ENCODE results near the gene GADD45G.

GADD45G gene

DNA sequence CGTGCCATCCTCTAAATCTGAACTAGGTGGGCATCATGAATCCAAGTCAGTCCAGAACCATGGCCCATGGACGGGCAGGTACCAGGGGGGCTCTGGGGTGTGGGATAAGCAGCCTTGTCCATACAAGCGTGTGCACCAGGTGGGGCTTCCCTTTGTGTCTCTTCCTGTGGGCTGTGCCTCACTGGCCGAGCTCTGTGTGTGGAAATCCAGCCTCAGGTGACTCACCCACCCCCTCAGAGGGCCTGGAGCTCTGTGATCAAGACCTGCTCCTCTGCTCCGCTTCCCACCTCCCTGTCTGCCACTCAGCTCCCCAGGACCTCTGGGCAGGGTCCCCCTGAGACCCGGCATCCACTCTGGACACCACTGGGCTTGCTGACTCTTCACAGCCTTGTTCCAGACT is 33.0 kb downstream of the GADD45G start (continued):
- TF ChIP-seq TSHZ2 (CRISPR knock-in tag; IDR thresholded peaks at IDR 0.05) (no peak), TOX (CRISPR knock-in tag; IDR thresholded peaks at IDR 0.05; ENCODE audit: borderline replicate concordance) (no peak), BACH2 (CRISPR knock-in tag; IDR thresholded peaks at IDR 0.05; ENCODE audit: borderline replicate concordance) (no peak)

GRCh38 chr9:89638359-89638758 is 33.5 kb downstream of the GADD45G start:
- ATAC-seq: no peak

GRCh38 chr9:89638893-89639292 is 34.1 kb downstream of the GADD45G start:
- TF ChIP-seq, protein P1, sequence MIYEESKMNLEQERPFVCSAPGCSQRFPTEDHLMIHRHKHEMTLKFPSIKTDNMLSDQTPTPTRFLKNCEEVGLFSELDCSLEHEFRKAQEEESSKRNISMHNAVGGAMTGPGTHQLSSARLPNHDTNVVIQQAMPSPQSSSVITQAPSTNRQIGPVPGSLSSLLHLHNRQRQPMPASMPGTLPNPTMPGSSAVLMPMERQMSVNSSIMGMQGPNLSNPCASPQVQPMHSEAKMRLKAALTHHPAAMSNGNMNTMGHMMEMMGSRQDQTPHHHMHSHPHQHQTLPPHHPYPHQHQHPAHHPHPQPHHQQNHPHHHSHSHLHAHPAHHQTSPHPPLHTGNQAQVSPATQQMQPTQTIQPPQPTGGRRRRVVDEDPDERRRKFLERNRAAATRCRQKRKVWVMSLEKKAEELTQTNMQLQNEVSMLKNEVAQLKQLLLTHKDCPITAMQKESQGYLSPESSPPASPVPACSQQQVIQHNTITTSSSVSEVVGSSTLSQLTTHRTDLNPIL (CRISPR knock-in tag; IDR thresholded peaks at IDR 0.05; ENCODE audit: low read depth): no peak
- no peak for TF ChIP-seq GLIS3 (CRISPR knock-in tag; IDR thresholded peaks at IDR 0.05)
- TF ChIP-seq ESRRG (CRISPR knock-in tag; IDR thresholded peaks at IDR 0.05): no peak
- TF ChIP-seq PPARA (CRISPR knock-in tag; IDR thresholded peaks at IDR 0.05; ENCODE audit: borderline replicate concordance): no peak
- no peak for TF ChIP-seq ZNF8 (CRISPR knock-in tag; IDR thresholded peaks at IDR 0.05)
- TF ChIP-seq, protein P2, sequence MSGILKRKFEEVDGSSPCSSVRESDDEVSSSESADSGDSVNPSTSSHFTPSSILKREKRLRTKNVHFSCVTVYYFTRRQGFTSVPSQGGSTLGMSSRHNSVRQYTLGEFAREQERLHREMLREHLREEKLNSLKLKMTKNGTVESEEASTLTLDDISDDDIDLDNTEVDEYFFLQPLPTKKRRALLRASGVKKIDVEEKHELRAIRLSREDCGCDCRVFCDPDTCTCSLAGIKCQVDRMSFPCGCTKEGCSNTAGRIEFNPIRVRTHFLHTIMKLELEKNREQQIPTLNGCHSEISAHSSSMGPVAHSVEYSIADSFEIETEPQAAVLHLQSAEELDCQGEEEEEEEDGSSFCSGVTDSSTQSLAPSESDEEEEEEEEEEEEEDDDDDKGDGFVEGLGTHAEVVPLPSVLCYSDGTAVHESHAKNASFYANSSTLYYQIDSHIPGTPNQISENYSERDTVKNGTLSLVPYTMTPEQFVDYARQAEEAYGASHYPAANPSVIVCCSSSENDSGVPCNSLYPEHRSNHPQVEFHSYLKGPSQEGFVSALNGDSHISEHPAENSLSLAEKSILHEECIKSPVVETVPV (CRISPR knock-in tag; IDR thresholded peaks at IDR 0.05): no peak
- TF ChIP-seq ISL1 (CRISPR knock-in tag; IDR thresholded peaks at IDR 0.05): no peak
- TF ChIP-seq ZFP3 (CRISPR knock-in tag; IDR thresholded peaks at IDR 0.05): no peak
- TF ChIP-seq SNAI2 (CRISPR knock-in tag; IDR thresholded peaks at IDR 0.05): no peak
- no peak for TF ChIP-seq ZC3H10 (CRISPR knock-in tag; IDR thresholded peaks at IDR 0.05)
- TF ChIP-seq BACH2 (CRISPR knock-in tag; IDR thresholded peaks at IDR 0.05; ENCODE audit: borderline replicate concordance): no peak
- no peak for TF ChIP-seq TSHZ2 (CRISPR knock-in tag; IDR thresholded peaks at IDR 0.05)
- TF ChIP-seq ZFP30 (CRISPR knock-in tag; IDR thresholded peaks at IDR 0.05): no peak
- ATAC-seq: no peak

More at GRCh38 chr9:89638359-89638758, 33.5 kb downstream of the GADD45G start:
- TF ChIP-seq TSHZ2 (CRISPR knock-in tag; IDR thresholded peaks at IDR 0.05): no peak

DNA sequence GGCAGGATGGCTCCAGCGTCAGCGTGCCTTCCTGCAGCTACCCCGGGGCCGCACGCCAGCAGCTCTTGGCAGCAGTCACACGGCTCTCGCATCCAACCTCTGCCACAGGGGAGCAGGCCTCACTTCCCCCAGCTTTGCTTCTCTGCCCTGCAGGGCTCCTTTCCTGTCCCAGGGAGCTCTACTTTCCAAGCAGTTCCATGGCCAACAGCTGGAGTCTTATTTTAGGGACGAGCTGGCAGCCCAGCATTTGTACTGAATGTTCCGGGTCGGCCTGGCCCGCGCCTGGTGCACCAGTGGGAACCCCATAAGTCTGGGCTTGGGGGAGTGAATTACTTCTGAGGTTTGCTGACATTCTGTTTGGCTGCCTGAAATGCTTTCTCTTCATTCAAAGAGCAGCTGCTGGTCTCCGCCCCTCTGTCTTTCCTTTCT is 34.6 kb downstream of the GADD45G start:
- TF ChIP-seq, protein P1 (CRISPR knock-in tag; IDR thresholded peaks at IDR 0.05; ENCODE audit: low read depth): no peak
- no peak for TF ChIP-seq BACH2 (CRISPR knock-in tag; IDR thresholded peaks at IDR 0.05; ENCODE audit: borderline replicate concordance)
- TF ChIP-seq CSDC2 (CRISPR knock-in tag; IDR thresholded peaks at IDR 0.05): no peak
- TF ChIP-seq, protein P2 (CRISPR knock-in tag; IDR thresholded peaks at IDR 0.05): no peak
- TF ChIP-seq ZFP30 (CRISPR knock-in tag; IDR thresholded peaks at IDR 0.05): no peak
- TF ChIP-seq TCF4 (CRISPR knock-in tag; IDR thresholded peaks at IDR 0.05; ENCODE audit: borderline replicate concordance): no peak
- TF ChIP-seq ZC3H10 (CRISPR knock-in tag; IDR thresholded peaks at IDR 0.05): no peak
- ATAC-seq: no peak

Data from SK-N-SH treated with all-trans-retinoic acid at 6 μM for 48 hours (cell line).